KMS-11 (cell line): ENCODE data around the gene PHF14.

Experiments
- H2AFZ ChIP-seq: fragments of 200-600 bp; sonication (generic); 2 replicates; pipeline ENCODE4 v1.6.1; 2016; ENCODE audit warnings: antibody characterized with exemption, mixed run types, low read depth
- H3K27ac ChIP-seq: fragments of 200-600 bp; sonication (generic); 2 replicates; pipeline ENCODE4 v1.6.1; 2016; ENCODE audit warnings: mild to moderate bottlenecking, mixed run types
- H3K27me3 ChIP-seq: fragments of 200-600 bp; sonication (generic); 2 replicates; pipeline ENCODE4 v1.6.1; 2017; ENCODE audit warnings: mild to moderate bottlenecking, low read depth, mixed run types, moderate library complexity; ENCODE audit not compliant: insufficient read depth
- H3K36me3 ChIP-seq: fragments of 200-600 bp; sonication (generic); 2 replicates; pipeline ENCODE4 v1.6.1; 2017; ENCODE audit warnings: mild to moderate bottlenecking, mixed run types; ENCODE audit not compliant: insufficient read depth
- H3K4me1 ChIP-seq: fragments of 200-600 bp; sonication (generic); 2 replicates; pipeline ENCODE4 v1.6.1; 2016; ENCODE audit warnings: mild to moderate bottlenecking, low read depth, mixed run types; ENCODE audit not compliant: poor library complexity, severe bottlenecking
- H3K4me2 ChIP-seq: fragments of 200-600 bp; sonication (generic); 2 replicates; pipeline ENCODE4 v1.7.0; 2016; ENCODE audit warnings: mild to moderate bottlenecking, mixed run types
- H3K4me3 ChIP-seq: fragments of 200-600 bp; sonication (generic); IDR thresholded peaks from 2 replicates; pipeline ENCODE4 v1.6.1; 2017; ENCODE audit warnings: low read depth, low read length, mixed read lengths; ENCODE audit not compliant: insufficient read depth
- H3K79me2 ChIP-seq: fragments of 200-600 bp; sonication (generic); 2 replicates; pipeline ENCODE4 v1.6.1; 2016; ENCODE audit warnings: low read depth, mixed run types; ENCODE audit not compliant: insufficient read depth
- H3K9ac ChIP-seq: fragments of 200-600 bp; sonication (generic); 2 replicates; pipeline ENCODE4 v1.6.1; 2016; ENCODE audit warnings: mild to moderate bottlenecking, mixed run types
- H4K20me1 ChIP-seq: fragments of 200-600 bp; sonication (generic); 2 replicates; pipeline ENCODE4 v1.6.1; 2016; ENCODE audit warnings: mild to moderate bottlenecking, mixed run types; ENCODE audit not compliant: insufficient read depth
- CTCF ChIP-seq: fragments of 200-600 bp; sonication (generic); conservative IDR thresholded peaks from 2 replicates; pipeline ENCODE4 v1.6.1; 2017; ENCODE audit warnings: low read depth, mild to moderate bottlenecking, antibody characterized with exemption, low read length, moderate library complexity, mixed read lengths

The PHF14 gene

GRCh38 chr7:11206177-11206899 is 232.7 kb downstream of the PHF14 start:
- Histone ChIP-seq H3K4me3 (no peak overlapping the region), H4K20me1 (no peaks in the 10 kb centered on the region), H3K79me2 (no peaks in the 10 kb centered on the region), H3K27me3 (no peaks in the 10 kb centered on the region), H3K9ac (no peak overlapping the region), H3K4me1 (no peaks in the 10 kb centered on the region), H2AFZ (no peak overlapping the region), H3K4me2 (no peak overlapping the region), H3K27ac (no peak overlapping the region), H3K36me3 (no peaks in the 10 kb centered on the region)
- TF ChIP-seq CTCF: no peak

GRCh38 chr7:11207565-11207964 is 233.9 kb downstream of the PHF14 start:
- Histone ChIP-seq H3K36me3 (no peaks in the 10 kb centered on the region), H2AFZ (no peak overlapping the region), H4K20me1 (no peaks in the 10 kb centered on the region), H3K4me3 (no peak overlapping the region), H3K27ac (no peak overlapping the region), H3K9ac (no peak overlapping the region), H3K4me2 (no peak overlapping the region), H3K27me3 (no peaks in the 10 kb centered on the region), H3K4me1 (no peaks in the 10 kb centered on the region), H3K79me2 (no peaks in the 10 kb centered on the region)
- TF ChIP-seq CTCF: no peak

DNA sequence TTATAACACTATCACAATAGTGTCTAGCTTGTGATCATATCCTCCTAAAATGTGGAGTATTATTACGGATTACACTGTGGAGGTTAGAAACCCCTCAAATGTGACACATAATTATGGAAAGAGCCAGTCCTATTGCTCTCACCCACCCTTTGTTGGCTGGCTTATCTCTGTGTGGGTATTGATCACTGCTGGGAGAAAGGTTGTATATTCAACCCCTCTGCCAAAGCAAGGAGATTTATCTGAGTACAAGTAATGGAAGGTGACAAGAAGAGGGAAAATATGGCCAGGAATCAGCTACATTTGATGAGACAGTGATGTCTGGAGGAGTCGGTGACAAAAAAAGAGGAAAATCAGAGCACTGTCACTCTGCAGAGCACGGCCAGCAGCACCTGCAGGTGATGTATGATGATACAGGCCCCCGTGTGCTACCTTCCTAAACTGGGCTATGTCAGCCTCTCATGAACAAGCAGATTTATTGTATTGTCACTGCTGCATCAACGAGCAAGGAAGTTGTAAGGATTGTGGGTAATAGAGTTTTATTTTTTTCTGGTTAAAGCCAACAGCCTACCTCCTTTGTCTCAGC is 235.3 kb downstream of the PHF14 start:
- H3K4me1 ChIP-seq: no peaks in the 10 kb centered on the region
- no peak overlapping the region for H2AFZ ChIP-seq
- no peaks in the 10 kb centered on the region for H4K20me1 ChIP-seq
- TF ChIP-seq CTCF: no peak
- no peak overlapping the region for H3K4me2 ChIP-seq
- no peaks in the 10 kb centered on the region for H3K27me3 ChIP-seq
- H3K79me2 ChIP-seq: no peaks in the 10 kb centered on the region
- H3K9ac ChIP-seq: no peak overlapping the region
- H3K4me3 ChIP-seq: no peak overlapping the region
- no peak overlapping the region for H3K27ac ChIP-seq
- H3K36me3 ChIP-seq: no peaks in the 10 kb centered on the region

GRCh38 chr7:11210374-11210773 is 236.7 kb downstream of the PHF14 start:
- no peak overlapping the region for H3K4me3 ChIP-seq
- no peaks in the 10 kb centered on the region for H3K4me1 ChIP-seq
- no peaks in the 10 kb centered on the region for H4K20me1 ChIP-seq
- no peak overlapping the region for H2AFZ ChIP-seq
- no peak overlapping the region for H3K4me2 ChIP-seq
- no peak for TF ChIP-seq CTCF
- no peaks in the 10 kb centered on the region for H3K36me3 ChIP-seq
- H3K9ac ChIP-seq: no peak overlapping the region
- no peak overlapping the region for H3K27ac ChIP-seq
- H3K79me2 ChIP-seq: no peaks in the 10 kb centered on the region
- no peaks in the 10 kb centered on the region for H3K27me3 ChIP-seq
